ENCODE measurements around the gene CAPRIN1.

GRCh38 chr11:34072832-34073231, 21.3 kb downstream of the CAPRIN1 start:
- TF ChIP-seq, protein P1, sequence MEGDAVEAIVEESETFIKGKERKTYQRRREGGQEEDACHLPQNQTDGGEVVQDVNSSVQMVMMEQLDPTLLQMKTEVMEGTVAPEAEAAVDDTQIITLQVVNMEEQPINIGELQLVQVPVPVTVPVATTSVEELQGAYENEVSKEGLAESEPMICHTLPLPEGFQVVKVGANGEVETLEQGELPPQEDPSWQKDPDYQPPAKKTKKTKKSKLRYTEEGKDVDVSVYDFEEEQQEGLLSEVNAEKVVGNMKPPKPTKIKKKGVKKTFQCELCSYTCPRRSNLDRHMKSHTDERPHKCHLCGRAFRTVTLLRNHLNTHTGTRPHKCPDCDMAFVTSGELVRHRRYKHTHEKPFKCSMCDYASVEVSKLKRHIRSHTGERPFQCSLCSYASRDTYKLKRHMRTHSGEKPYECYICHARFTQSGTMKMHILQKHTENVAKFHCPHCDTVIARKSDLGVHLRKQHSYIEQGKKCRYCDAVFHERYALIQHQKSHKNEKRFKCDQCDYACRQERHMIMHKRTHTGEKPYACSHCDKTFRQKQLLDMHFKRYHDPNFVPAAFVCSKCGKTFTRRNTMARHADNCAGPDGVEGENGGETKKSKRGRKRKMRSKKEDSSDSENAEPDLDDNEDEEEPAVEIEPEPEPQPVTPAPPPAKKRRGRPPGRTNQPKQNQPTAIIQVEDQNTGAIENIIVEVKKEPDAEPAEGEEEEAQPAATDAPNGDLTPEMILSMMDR (conservative IDR thresholded peaks at IDR 0.05 in 1 of 2, IDR thresholded peaks at IDR 0.05 in 1 of 2; ENCODE audit: extremely low read depth in 1 of 2, insufficient read depth in 1 of 2, low read depth in 1 of 2, low read length in 2 of 2), result no peak
- no peak for TF ChIP-seq EZH2 (IDR thresholded peaks at IDR 0.05; ENCODE audit: borderline replicate concordance, low read length)
